ENCODE data around the gene NXNL1. TPM values are rescaled to one million over a fixed set of nuclear protein-coding genes. Genes with fewer than 3 reads are reported as not detected.

The NXNL1 gene
- total RNA-seq, 1 experiment from 2014 or later = not detected

- ATAC-seq (no peak), DNase-seq (no peak)
- H3K36me3 ChIP-seq (ENCODE audit: low read depth, low read length) = no peaks in the 10 kb centered on the region
- H3K9me3 ChIP-seq (ENCODE audit: low read length) = no peaks in the 10 kb centered on the region
- no peaks in the 10 kb centered on the region for H3F3A ChIP-seq (ENCODE audit: low read length, unreplicated experiment)
- peaks cover 14% of the 10 kb centered on the region; the same call in 1 of the 2 replicates for H3K4me1 ChIP-seq (ENCODE audit: insufficient read depth, low read length)
- no peaks in the 10 kb centered on the region for H3K27me3 ChIP-seq (ENCODE audit: low read length)
- no peak overlapping the region for H3K27ac ChIP-seq (ENCODE audit: low read length)
- ChIA-PET POLR2A (ENCODE audit: unreplicated experiment) (no interaction called here), CTCF (no interaction called here)
- no peaks in the 10 kb centered on the region for H4K20me1 ChIP-seq (ENCODE audit: low read length)
- no TSS peak for BruUV-seq (replicated peaks)
- H3K4me2 ChIP-seq (ENCODE audit: low read length) = no peak overlapping the region
- TF ChIP-seq CTCF (conservative IDR thresholded peaks at IDR 0.05; ENCODE audit: low read depth, low read length) (no peak), EZH2phosphoT487 (IDR thresholded peaks at IDR 0.05; ENCODE audit: borderline replicate concordance, low read length) (no peak), EZH2 (IDR thresholded peaks at IDR 0.05; ENCODE audit: low read length, unreplicated experiment) (no peak)
- H3K9ac ChIP-seq (ENCODE audit: low read length) = no peak overlapping the region
- intact Hi-C loops (cut with micrococcal nuclease) = no loop called here
- H3K79me2 ChIP-seq (ENCODE audit: low read length) = peaks cover 7% of the 10 kb centered on the region; the same call in 1 of the 2 replicates
- H3K9me2 ChIP-seq (replicated peaks; ENCODE audit: low read length) = no peaks in the 10 kb centered on the region
- no peak overlapping the region for H3K4me3 ChIP-seq (ENCODE audit: low read length)
- no peak overlapping the region for H2AFZ ChIP-seq (ENCODE audit: low read length)
These were observed 37.1 kb downstream of the NXNL1 start for GRCh38 chr19:17423429-17424208.

GRCh38 chr19:17421942-17422341 is 38.8 kb downstream of the NXNL1 start:
- Histone ChIP-seq H2AFZ (ENCODE audit: low read length) (no peak overlapping the region), H4K20me1 (ENCODE audit: low read length) (no peaks in the 10 kb centered on the region), H3K27ac (ENCODE audit: low read length) (no peak overlapping the region), H3K9me3 (ENCODE audit: low read length) (no peaks in the 10 kb centered on the region), H3K4me1 (ENCODE audit: insufficient read depth, low read length) (peaks cover 16% of the 10 kb centered on the region; the same call in 1 of the 2 replicates), H3K9me2 (replicated peaks; ENCODE audit: low read length) (no peaks in the 10 kb centered on the region), H3K36me3 (ENCODE audit: low read depth, low read length) (no peaks in the 10 kb centered on the region), H3K27me3 (ENCODE audit: low read length) (no peaks in the 10 kb centered on the region), H3K9ac (ENCODE audit: low read length) (no peak overlapping the region), H3K4me3 (ENCODE audit: low read length) (no peak overlapping the region), H3F3A (ENCODE audit: low read length, unreplicated experiment) (no peaks in the 10 kb centered on the region), H3K79me2 (ENCODE audit: low read length) (peaks cover 7% of the 10 kb centered on the region; the same call in 1 of the 2 replicates), H3K4me2 (ENCODE audit: low read length) (no peak overlapping the region)
- DNase-seq = no peak
- no peak for TF ChIP-seq EZH2 (IDR thresholded peaks at IDR 0.05; ENCODE audit: low read length, unreplicated experiment)
- TF ChIP-seq EZH2phosphoT487 (IDR thresholded peaks at IDR 0.05; ENCODE audit: borderline replicate concordance, low read length) = no peak
- TF ChIP-seq CTCF (conservative IDR thresholded peaks at IDR 0.05; ENCODE audit: low read depth, low read length) = no peak
- no peak for ATAC-seq
- POLR2A ChIA-PET (ENCODE audit: unreplicated experiment) = no interaction called here
- CTCF ChIA-PET = no interaction called here
- no TSS peak for BruUV-seq (replicated peaks)
- intact Hi-C loops (cut with micrococcal nuclease) = no loop called here

- no peaks in the 10 kb centered on the region for H4K20me1 ChIP-seq (ENCODE audit: low read length)
- H3K9me3 ChIP-seq (ENCODE audit: low read length) = no peaks in the 10 kb centered on the region
- intact Hi-C loops (cut with micrococcal nuclease) = no loop called here
- BruUV-seq (replicated peaks) = TSS peak; percentile 39
- no peaks in the 10 kb centered on the region for H3K9me2 ChIP-seq (replicated peaks; ENCODE audit: low read length)
- H3K79me2 ChIP-seq (ENCODE audit: low read length) = peaks cover 7% of the 10 kb centered on the region; the same call in 1 of the 2 replicates
- ChIA-PET POLR2A (ENCODE audit: unreplicated experiment) (no interaction called here), CTCF (no interaction called here)
- peak; percentile 53 for ATAC-seq
- peak overlapping the region; percentile 88 for H3K4me3 ChIP-seq (ENCODE audit: low read length)
- no peaks in the 10 kb centered on the region for H3K27me3 ChIP-seq (ENCODE audit: low read length)
- H3K4me2 ChIP-seq (ENCODE audit: low read length) = peak overlapping the region; percentile 96
- H3K36me3 ChIP-seq (ENCODE audit: low read depth, low read length) = no peaks in the 10 kb centered on the region
- DNase-seq = peak; percentile 38
- H3K4me1 ChIP-seq (ENCODE audit: insufficient read depth, low read length) = peaks cover 16% of the 10 kb centered on the region; the same call in 1 of the 2 replicates
- H3K27ac ChIP-seq (ENCODE audit: low read length) = no peak overlapping the region
- TF ChIP-seq EZH2 (IDR thresholded peaks at IDR 0.05; ENCODE audit: low read length, unreplicated experiment) (no peak), CTCF (conservative IDR thresholded peaks at IDR 0.05; ENCODE audit: low read depth, low read length) (no peak), EZH2phosphoT487 (IDR thresholded peaks at IDR 0.05; ENCODE audit: borderline replicate concordance, low read length) (no peak)
- H2AFZ ChIP-seq (ENCODE audit: low read length) = peak overlapping the region; percentile 98
- H3F3A ChIP-seq (ENCODE audit: low read length, unreplicated experiment) = no peaks in the 10 kb centered on the region
- peak overlapping the region; percentile 61 for H3K9ac ChIP-seq (ENCODE audit: low read length)
These were observed 40.2 kb downstream of the NXNL1 start for GRCh38 chr19:17420475-17420924.

All from PC-3 (cell line).